OCI-LY1 (cell line): ENCODE results near the gene C13orf46.

Experiments
- H2AFZ ChIP-seq: fragments of 200-600 bp; sonication (generic), shearing (Covaris generic); 2 replicates; pipeline ENCODE4 v1.6.0; 2014; ENCODE audit warnings: antibody characterized with exemption, mild to moderate bottlenecking, low read length
- H3F3A ChIP-seq: fragments of 200-600 bp; sonication (generic), shearing (Covaris generic); 2 replicates; pipeline ENCODE4 v1.6.0; 2014; ENCODE audit warnings: mild to moderate bottlenecking, antibody characterized with exemption, low read length, moderate library complexity; ENCODE audit not compliant: insufficient read depth
- H3K27ac ChIP-seq: fragments of 200-600 bp; sonication (generic); 2 replicates; pipeline ENCODE4 v1.5.1; 2014; ENCODE audit warnings: low read length, mixed run types, mild to moderate bottlenecking, low read depth; ENCODE audit not compliant: poor library complexity, severe bottlenecking
- H3K27me3 ChIP-seq: fragments of 200-600 bp; sonication (generic); 2 replicates; pipeline ENCODE4 v1.6.0; 2014; ENCODE audit warnings: antibody characterized with exemption, mild to moderate bottlenecking, low read length, moderate library complexity; ENCODE audit not compliant: insufficient read depth
- H3K36me3 ChIP-seq: fragments of 200-600 bp; sonication (generic); 2 replicates; pipeline ENCODE4 v1.6.1; 2014; ENCODE audit warnings: mild to moderate bottlenecking, antibody characterized with exemption, low read length, moderate library complexity, mixed read lengths; ENCODE audit not compliant: insufficient read depth
- H3K4me1 ChIP-seq: fragments of 200-600 bp; sonication (generic); 2 replicates; pipeline ENCODE4 v1.5.1; 2014; ENCODE audit warnings: mild to moderate bottlenecking, low read length, moderate library complexity; ENCODE audit not compliant: insufficient read depth, severe bottlenecking
- H3K4me2 ChIP-seq: fragments of 200-600 bp; sonication (generic), shearing (Covaris generic); 2 replicates; pipeline ENCODE4 v1.6.1; 2014; ENCODE audit warnings: low read length
- H3K4me3 ChIP-seq: fragments of 200-600 bp; sonication (generic); 2 replicates; pipeline ENCODE4 v1.5.1; 2014; ENCODE audit warnings: low read length, low read depth, mild to moderate bottlenecking, mixed read lengths; ENCODE audit not compliant: poor library complexity, severe bottlenecking
- H3K79me2 ChIP-seq: fragments of 200-600 bp; shearing (Covaris generic); 2 replicates; pipeline ENCODE4 v1.6.1; 2016; ENCODE audit warnings: mixed run types, low read length, mixed read lengths; ENCODE audit not compliant: insufficient read depth
- H3K9ac ChIP-seq: fragments of 200-600 bp; sonication (generic), shearing (Covaris generic); 2 replicates; pipeline ENCODE4 v1.6.1; 2014; ENCODE audit warnings: mild to moderate bottlenecking, low read length, mixed read lengths
- H3K9me2 ChIP-seq: fragments of 200-600 bp; sonication (generic), shearing (Covaris generic); 2 replicates; pipeline ENCODE4 v1.6.1; 2014; ENCODE audit warnings: low read depth, mild to moderate bottlenecking, low read length, mixed read lengths
- H3K9me3 ChIP-seq: fragments of 200-600 bp; shearing (Covaris generic); 2 replicates; pipeline ENCODE4 v1.6.1; 2014; ENCODE audit warnings: low read length, mixed read lengths
- H4K20me1 ChIP-seq: fragments of 200-600 bp; sonication (generic), shearing (Covaris generic); 2 replicates; pipeline ENCODE4 v1.6.0; 2016; ENCODE audit warnings: mild to moderate bottlenecking, low read length; ENCODE audit not compliant: insufficient read depth
- CTCF ChIP-seq: fragments of 200-600 bp; sonication (generic), shearing (Covaris generic); IDR thresholded peaks from 2 replicates; pipeline ENCODE4 v1.5.1; 2017; ENCODE audit warnings: mild to moderate bottlenecking, antibody characterized with exemption, low read length, moderate library complexity, mixed read lengths
- EZH2 ChIP-seq: fragments of 200-600 bp; sonication (generic), shearing (Covaris generic); IDR thresholded peaks from 2 replicates; pipeline ENCODE4 v1.8.0; 2017; ENCODE audit warnings: borderline replicate concordance, mixed run types, mild to moderate bottlenecking, antibody characterized with exemption, low read length, moderate library complexity, mixed read lengths

The C13orf46 gene

GRCh38 chr13:113905942-113906341, 67.9 kb downstream of the C13orf46 start:
- no peak overlapping the region for H3K4me3 ChIP-seq
- H3K27me3 ChIP-seq: no peaks in the 10 kb centered on the region
- no peak overlapping the region for H3K4me2 ChIP-seq
- H3F3A ChIP-seq: no peaks in the 10 kb centered on the region
- H3K36me3 ChIP-seq: no peaks in the 10 kb centered on the region
- no peak overlapping the region for H3K27ac ChIP-seq
- no peaks in the 10 kb centered on the region for H3K9me2 ChIP-seq
- H3K79me2 ChIP-seq: no peaks in the 10 kb centered on the region
- no peak overlapping the region for H3K9ac ChIP-seq
- H3K9me3 ChIP-seq: no peaks in the 10 kb centered on the region
- no peak for TF ChIP-seq CTCF
- no peak overlapping the region for H2AFZ ChIP-seq
- no peaks in the 10 kb centered on the region for H3K4me1 ChIP-seq
- no peaks in the 10 kb centered on the region for H4K20me1 ChIP-seq

- H3K27ac ChIP-seq: no peak overlapping the region
- H3K79me2 ChIP-seq: no peaks in the 10 kb centered on the region
- H3K4me3 ChIP-seq: no peak overlapping the region
- H3K9ac ChIP-seq: no peak overlapping the region
- TF ChIP-seq EZH2 (no peak), CTCF (no peak)
- no peak overlapping the region for H2AFZ ChIP-seq
- H3K27me3 ChIP-seq: no peaks in the 10 kb centered on the region
- H3K36me3 ChIP-seq: no peaks in the 10 kb centered on the region
- H3K9me2 ChIP-seq: no peaks in the 10 kb centered on the region
- H3K9me3 ChIP-seq: no peaks in the 10 kb centered on the region
- H3K4me2 ChIP-seq: no peak overlapping the region
- H4K20me1 ChIP-seq: no peaks in the 10 kb centered on the region
- H3F3A ChIP-seq: no peaks in the 10 kb centered on the region
- H3K4me1 ChIP-seq: no peaks in the 10 kb centered on the region
Measured at GRCh38 chr13:113905018-113905417, 68.9 kb downstream of the C13orf46 start.

- Histone ChIP-seq H3K27me3 (no peaks in the 10 kb centered on the region), H3K9me2 (no peaks in the 10 kb centered on the region), H2AFZ (no peak overlapping the region), H4K20me1 (no peaks in the 10 kb centered on the region), H3K4me1 (no peaks in the 10 kb centered on the region), H3K27ac (no peak overlapping the region), H3K79me2 (no peaks in the 10 kb centered on the region), H3K4me2 (no peak overlapping the region), H3K9ac (no peak overlapping the region), H3F3A (no peaks in the 10 kb centered on the region), H3K9me3 (no peaks in the 10 kb centered on the region), H3K4me3 (no peak overlapping the region), H3K36me3 (no peaks in the 10 kb centered on the region)
- TF ChIP-seq CTCF (peak; percentile 87), EZH2 (no peak)
Measured at GRCh38 chr13:113904411-113904810, 69.5 kb downstream of the C13orf46 start.
